Caco-2 (cell line): Measurements from ENCODE around the gene ESPL1. TPM values are rescaled to one million over a fixed set of nuclear protein-coding genes. Genes with fewer than 3 reads are reported as not detected.

Experiments
- BruUV-seq: library from RNA; stranded (reverse); fragments of 400-500 nt; replicated peaks from 2 replicates; lab custom pipeline; 2021; lab: Mats Ljungman, UMichigan
- CTCF ChIA-PET: fragments of 300-600 bp; sonication (Branson Sonifier 250); formaldehyde crosslinking; loops from one replicate; lab custom pipeline; 2022; ENCODE audit warnings: antibody characterized with exemption; lab: Charles Lee
- POLR2A ChIA-PET: fragments of 300-600 bp; sonication (Branson Sonifier 250); formaldehyde crosslinking; loops from one replicate; lab custom pipeline; 2022; ENCODE audit warnings: antibody characterized with exemption; lab: Charles Lee
- DNase-seq, 2 experiments: peaks; one replicate each; pipeline versions ENCODE4 v3.0.0 to v3.0.0-alpha.2; 2020 to 2022
- H3K27me3 ChIP-seq: replicated peaks from 2 replicates; pipeline ENCODE4 v1.6.0; 2011; ENCODE audit warnings: low read length; ENCODE audit not compliant: control insufficient read depth, insufficient read depth
- H3K36me3 ChIP-seq: 2 replicates; pipeline ENCODE4 v1.5.1; 2011; ENCODE audit warnings: low read length; ENCODE audit not compliant: control insufficient read depth, insufficient read depth
- H3K4me1 ChIP-seq: fragments of 250-450 bp; sonication (Bioruptor Pico); 2 replicates; pipeline ENCODE4 v1.5.1; 2020; ENCODE audit warnings: mild to moderate bottlenecking
- H3K4me3 ChIP-seq: 2 replicates; pipeline ENCODE4 v1.5.1; 2011; ENCODE audit warnings: low read depth, mild to moderate bottlenecking, control low read depth, low read length
- H3K9me3 ChIP-seq: fragments of 250-450 bp; sonication (Bioruptor Pico); 2 replicates; pipeline ENCODE4 v1.5.1; 2020; ENCODE audit warnings: mild to moderate bottlenecking, moderate library complexity
- H3K27ac Mint-ChIP-seq: one replicate; pipeline ENCODE4 v1.8.0; 2022; ENCODE audit warnings: mixed read lengths; ENCODE audit not compliant: unreplicated experiment
- H3K27me3 Mint-ChIP-seq: one replicate; pipeline ENCODE4 v1.8.0; 2022; ENCODE audit warnings: mixed read lengths; ENCODE audit not compliant: insufficient read depth, unreplicated experiment
- H3K36me3 Mint-ChIP-seq: one replicate; pipeline ENCODE4 v1.8.0; 2022; ENCODE audit warnings: mild to moderate bottlenecking, mixed read lengths; ENCODE audit not compliant: insufficient read depth, unreplicated experiment
- H3K4me1 Mint-ChIP-seq: one replicate; pipeline ENCODE4 v1.8.0; 2022; ENCODE audit warnings: low read depth, mixed read lengths; ENCODE audit not compliant: unreplicated experiment
- H3K4me3 Mint-ChIP-seq: one replicate; pipeline ENCODE4 v1.8.0; 2022; ENCODE audit warnings: mild to moderate bottlenecking, moderate library complexity, mixed read lengths; ENCODE audit not compliant: unreplicated experiment
- H3K9me3 Mint-ChIP-seq: one replicate; pipeline ENCODE4 v1.8.0; 2022; ENCODE audit warnings: mixed read lengths; ENCODE audit not compliant: unreplicated experiment
- intact Hi-C: fragments of 100-400 bp; cut with micrococcal nuclease; formaldehyde crosslinking; loops from one replicate; pipeline ENCODE4 v1.10.0; 2022; ENCODE audit not compliant: unreplicated experiment
- total RNA-seq: library from RNA; stranded (reverse); gene quantifications from 2 replicates; pipeline ENCODE4 v1.2.3, GENCODE V29; 2022
- TF ChIP-seq, protein P1 (sequence below), 2 experiments: fragments of 200-600 bp in 1 of 2; IDR thresholded peaks; 1 replicate in 1 of 2; 2 replicates in 1 of 2; pipeline versions ENCODE4 v1.5.1 to v1.8.0; 2011 to 2022; ENCODE audit warnings: antibody characterized with exemption in 1 of 2, control low read depth in 1 of 2, inconsistent platforms in 1 of 2, low read depth in 1 of 2, low read length in 1 of 2, mild to moderate bottlenecking in 1 of 2, moderate library complexity in 1 of 2; ENCODE audit not compliant: insufficient read depth in 1 of 2, severe bottlenecking in 1 of 2, unreplicated experiment in 1 of 2

ESPL1 gene
- total RNA-seq, 1 experiment from 2014 or later: 32.3 TPM

DNA sequence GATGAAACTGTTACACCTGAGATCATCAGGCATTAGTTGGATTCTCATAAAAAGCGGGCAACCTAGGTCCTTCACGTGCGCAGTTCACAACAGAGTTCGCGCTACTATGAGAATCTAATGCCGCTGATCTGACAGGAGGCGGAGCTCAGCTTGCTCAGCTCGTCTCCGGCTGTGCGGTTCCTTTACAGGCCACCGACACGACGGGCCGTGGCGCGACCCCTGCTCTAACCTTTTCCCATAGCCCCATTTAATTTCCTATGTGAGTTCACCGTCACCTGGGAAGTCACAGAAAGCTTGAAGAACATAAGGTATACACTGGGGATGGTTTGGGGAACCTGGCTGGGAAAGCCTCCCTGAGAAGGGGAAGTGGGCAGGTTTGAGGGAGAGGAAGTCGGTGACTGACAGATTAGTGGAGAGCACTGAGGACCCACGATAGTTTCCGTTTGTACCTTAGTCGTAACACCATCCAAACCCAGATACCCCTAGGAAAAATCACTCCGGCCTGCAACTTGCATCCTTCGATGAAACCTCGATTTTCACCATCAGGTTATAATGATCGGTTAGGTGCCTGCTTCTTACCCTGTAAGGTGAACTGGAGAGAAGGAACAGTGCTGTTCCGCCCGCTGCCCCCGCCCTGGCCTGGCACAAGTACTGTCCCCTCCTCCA, 56.1 kb downstream of the ESPL1 start:
- no peaks in the 10 kb centered on the region for H3K27me3 Mint-ChIP-seq

DNA sequence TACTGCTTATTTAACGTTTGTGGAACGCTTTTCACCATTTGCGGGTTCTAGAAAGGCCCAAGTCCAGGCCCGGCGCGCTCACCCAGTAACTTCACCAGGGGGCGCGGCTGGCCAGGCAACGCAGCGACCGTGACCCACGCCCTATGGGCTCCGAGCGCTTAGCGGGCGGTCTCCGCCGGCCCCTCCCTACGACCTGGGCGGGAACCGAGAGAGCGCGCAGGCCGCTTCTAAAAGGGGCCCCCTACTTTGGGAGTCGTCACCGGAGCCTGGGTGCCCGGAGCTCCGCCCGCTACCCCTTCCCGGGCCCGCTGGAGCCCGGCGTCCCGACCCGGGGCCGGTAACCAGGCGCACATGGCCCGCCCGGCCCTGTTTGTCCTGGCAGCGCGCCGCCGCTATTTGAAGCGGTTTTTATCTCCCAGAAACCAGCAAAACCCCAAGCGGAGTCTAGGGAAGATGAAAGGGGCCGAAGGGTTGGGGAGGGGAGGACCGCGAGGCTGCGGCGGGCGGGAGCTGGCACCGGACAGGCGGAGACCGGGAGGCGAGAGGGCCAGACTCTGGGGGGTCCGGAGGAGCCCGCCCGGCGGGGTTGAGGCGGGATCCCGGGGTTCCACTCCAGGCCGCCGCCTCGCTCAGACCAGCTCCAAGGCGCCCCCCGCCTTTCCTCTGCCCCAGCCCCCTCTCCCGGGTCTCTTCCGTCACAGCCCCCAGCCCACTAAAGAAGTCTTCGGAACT, 56.8 kb downstream of the ESPL1 start:
- peak overlapping the region; percentile 80 for H3K27ac Mint-ChIP-seq
- ChIA-PET POLR2A (interaction anchor here (0.5 to 1.2 kb wide), 8 partner anchors 55 to 410 kb away, joined by 3 to 5 read pairs (median 3); partner anchors contain the start of genes SP1 and TARBP2), CTCF (interaction anchor here (0.5 to 3.2 kb wide), 9 partner anchors 18 to 183 kb away, joined by 3 to 45 read pairs (median 4); partner anchors contain the start of genes PFDN5 and SP1)
- intact Hi-C loops: loop anchor here (1.0 to 2.0 kb wide), 6 partner anchors 20 to 184 kb away; partner anchors contain the start of gene TARBP2
- Histone ChIP-seq H3K9me3 (no peaks in the 10 kb centered on the region), H3K27me3 (no peaks in the 10 kb centered on the region), H3K4me3 (peak overlapping the region; percentile 61), H3K36me3 (no peaks in the 10 kb centered on the region; the same call in 1 of the 2 replicates), H3K4me1 (peaks cover 20% of the 10 kb centered on the region)
- no peaks in the 10 kb centered on the region for H3K9me3 Mint-ChIP-seq
- peaks cover 26% of the 10 kb centered on the region for H3K4me1 Mint-ChIP-seq
- peaks cover 9% of the 10 kb centered on the region for H3K36me3 Mint-ChIP-seq
- TF ChIP-seq, protein P1, sequence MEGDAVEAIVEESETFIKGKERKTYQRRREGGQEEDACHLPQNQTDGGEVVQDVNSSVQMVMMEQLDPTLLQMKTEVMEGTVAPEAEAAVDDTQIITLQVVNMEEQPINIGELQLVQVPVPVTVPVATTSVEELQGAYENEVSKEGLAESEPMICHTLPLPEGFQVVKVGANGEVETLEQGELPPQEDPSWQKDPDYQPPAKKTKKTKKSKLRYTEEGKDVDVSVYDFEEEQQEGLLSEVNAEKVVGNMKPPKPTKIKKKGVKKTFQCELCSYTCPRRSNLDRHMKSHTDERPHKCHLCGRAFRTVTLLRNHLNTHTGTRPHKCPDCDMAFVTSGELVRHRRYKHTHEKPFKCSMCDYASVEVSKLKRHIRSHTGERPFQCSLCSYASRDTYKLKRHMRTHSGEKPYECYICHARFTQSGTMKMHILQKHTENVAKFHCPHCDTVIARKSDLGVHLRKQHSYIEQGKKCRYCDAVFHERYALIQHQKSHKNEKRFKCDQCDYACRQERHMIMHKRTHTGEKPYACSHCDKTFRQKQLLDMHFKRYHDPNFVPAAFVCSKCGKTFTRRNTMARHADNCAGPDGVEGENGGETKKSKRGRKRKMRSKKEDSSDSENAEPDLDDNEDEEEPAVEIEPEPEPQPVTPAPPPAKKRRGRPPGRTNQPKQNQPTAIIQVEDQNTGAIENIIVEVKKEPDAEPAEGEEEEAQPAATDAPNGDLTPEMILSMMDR (IDR thresholded peaks at IDR 0.05; ENCODE audit: insufficient read depth in 1 of 2, low read depth in 1 of 2, low read length in 1 of 2, severe bottlenecking in 1 of 2, unreplicated experiment in 1 of 2): peak; percentile 77 to 86
- BruUV-seq: TSS peak; percentile 50
- DNase-seq: peak; percentile 89 to 93
- H3K4me3 Mint-ChIP-seq: peak overlapping the region; percentile 68
- H3K27me3 Mint-ChIP-seq: no peaks in the 10 kb centered on the region

More for the DNA sequence above, 56.1 kb downstream of the ESPL1 start:
- ChIA-PET POLR2A (interaction anchor here (0.5 to 1.2 kb wide), 5 partner anchors 55 to 410 kb away, joined by 3 to 4 read pairs (median 3); partner anchors contain the start of genes SP1 and TARBP2), CTCF (interaction anchor here (0.7 to 3.2 kb wide), 4 partner anchors 21 to 97 kb away, joined by 3 to 45 read pairs (median 8); partner anchors contain the start of gene SP1)
- Histone ChIP-seq H3K4me3 (peak overlapping the region; percentile 61), H3K27me3 (no peaks in the 10 kb centered on the region), H3K4me1 (peaks cover 20% of the 10 kb centered on the region), H3K9me3 (no peaks in the 10 kb centered on the region), H3K36me3 (peaks cover 1% of the 10 kb centered on the region; the same call in 1 of the 2 replicates)
- peak overlapping the region; percentile 80 for H3K27ac Mint-ChIP-seq
- TF ChIP-seq, protein P1 (IDR thresholded peaks at IDR 0.05; ENCODE audit: insufficient read depth in 1 of 2, low read depth in 1 of 2, low read length in 1 of 2, severe bottlenecking in 1 of 2, unreplicated experiment in 1 of 2): no peak
- peaks cover 22% of the 10 kb centered on the region for H3K4me1 Mint-ChIP-seq
- peaks cover 11% of the 10 kb centered on the region for H3K36me3 Mint-ChIP-seq
- H3K4me3 Mint-ChIP-seq: peak overlapping the region; percentile 68
- no peaks in the 10 kb centered on the region for H3K9me3 Mint-ChIP-seq
- intact Hi-C loops: loop anchor here (1.0 to 2.0 kb wide), 6 partner anchors 21 to 185 kb away; partner anchors contain the start of gene TARBP2
- no TSS peak for BruUV-seq
- no peak for DNase-seq
